Breast epithelium (tissue), 3 donors: ENCODE measurements around the gene TFB2M.

Source experiments
- POLR2AphosphoS5 ChIP-seq, 3 donors: sonication (generic); formaldehyde crosslinking; IDR thresholded peaks; one replicate each; pipeline ENCODE4 v1.6.1; 2017; ENCODE audit warnings: antibody characterized with exemption in 3 of 3
- TF ChIP-seq, protein P1 (sequence below), 3 donors: fragments of 450-650 bp; IDR thresholded peaks; one replicate each; pipeline ENCODE4 v1.5.1; 2016 to 2017; ENCODE audit warnings: antibody characterized with exemption in 3 of 3, mild to moderate bottlenecking in 3 of 3, moderate library complexity in 3 of 3

DNA sequence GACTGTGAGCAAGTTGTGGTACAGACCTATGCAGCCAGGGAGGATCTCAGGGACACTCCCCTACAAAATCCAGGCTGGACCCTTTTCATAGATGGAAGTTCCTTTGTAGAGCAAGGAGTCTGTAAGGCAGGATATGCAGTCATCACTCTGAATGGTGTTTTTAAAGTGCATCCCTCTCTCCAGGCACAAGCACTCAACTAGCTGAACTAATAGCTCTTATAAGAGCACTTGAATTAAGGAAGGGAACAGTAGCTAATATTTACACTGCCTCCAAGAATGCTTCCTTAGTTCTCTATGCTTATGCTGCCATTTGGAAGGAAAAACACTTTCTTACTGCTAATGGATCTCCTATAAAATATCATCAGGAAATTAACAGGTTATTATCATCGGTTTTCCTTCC lies 31.9 kb downstream of the TFB2M start:
- TF ChIP-seq, protein P1, sequence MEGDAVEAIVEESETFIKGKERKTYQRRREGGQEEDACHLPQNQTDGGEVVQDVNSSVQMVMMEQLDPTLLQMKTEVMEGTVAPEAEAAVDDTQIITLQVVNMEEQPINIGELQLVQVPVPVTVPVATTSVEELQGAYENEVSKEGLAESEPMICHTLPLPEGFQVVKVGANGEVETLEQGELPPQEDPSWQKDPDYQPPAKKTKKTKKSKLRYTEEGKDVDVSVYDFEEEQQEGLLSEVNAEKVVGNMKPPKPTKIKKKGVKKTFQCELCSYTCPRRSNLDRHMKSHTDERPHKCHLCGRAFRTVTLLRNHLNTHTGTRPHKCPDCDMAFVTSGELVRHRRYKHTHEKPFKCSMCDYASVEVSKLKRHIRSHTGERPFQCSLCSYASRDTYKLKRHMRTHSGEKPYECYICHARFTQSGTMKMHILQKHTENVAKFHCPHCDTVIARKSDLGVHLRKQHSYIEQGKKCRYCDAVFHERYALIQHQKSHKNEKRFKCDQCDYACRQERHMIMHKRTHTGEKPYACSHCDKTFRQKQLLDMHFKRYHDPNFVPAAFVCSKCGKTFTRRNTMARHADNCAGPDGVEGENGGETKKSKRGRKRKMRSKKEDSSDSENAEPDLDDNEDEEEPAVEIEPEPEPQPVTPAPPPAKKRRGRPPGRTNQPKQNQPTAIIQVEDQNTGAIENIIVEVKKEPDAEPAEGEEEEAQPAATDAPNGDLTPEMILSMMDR (IDR thresholded peaks at IDR 0.05), result no peak
- no peak for TF ChIP-seq POLR2AphosphoS5 (IDR thresholded peaks at IDR 0.05)
